ENCODE data around the gene MFNG.
A peak's percentile ranks its signal among the peaks of the same experiment; 100 is the strongest.

DNA sequence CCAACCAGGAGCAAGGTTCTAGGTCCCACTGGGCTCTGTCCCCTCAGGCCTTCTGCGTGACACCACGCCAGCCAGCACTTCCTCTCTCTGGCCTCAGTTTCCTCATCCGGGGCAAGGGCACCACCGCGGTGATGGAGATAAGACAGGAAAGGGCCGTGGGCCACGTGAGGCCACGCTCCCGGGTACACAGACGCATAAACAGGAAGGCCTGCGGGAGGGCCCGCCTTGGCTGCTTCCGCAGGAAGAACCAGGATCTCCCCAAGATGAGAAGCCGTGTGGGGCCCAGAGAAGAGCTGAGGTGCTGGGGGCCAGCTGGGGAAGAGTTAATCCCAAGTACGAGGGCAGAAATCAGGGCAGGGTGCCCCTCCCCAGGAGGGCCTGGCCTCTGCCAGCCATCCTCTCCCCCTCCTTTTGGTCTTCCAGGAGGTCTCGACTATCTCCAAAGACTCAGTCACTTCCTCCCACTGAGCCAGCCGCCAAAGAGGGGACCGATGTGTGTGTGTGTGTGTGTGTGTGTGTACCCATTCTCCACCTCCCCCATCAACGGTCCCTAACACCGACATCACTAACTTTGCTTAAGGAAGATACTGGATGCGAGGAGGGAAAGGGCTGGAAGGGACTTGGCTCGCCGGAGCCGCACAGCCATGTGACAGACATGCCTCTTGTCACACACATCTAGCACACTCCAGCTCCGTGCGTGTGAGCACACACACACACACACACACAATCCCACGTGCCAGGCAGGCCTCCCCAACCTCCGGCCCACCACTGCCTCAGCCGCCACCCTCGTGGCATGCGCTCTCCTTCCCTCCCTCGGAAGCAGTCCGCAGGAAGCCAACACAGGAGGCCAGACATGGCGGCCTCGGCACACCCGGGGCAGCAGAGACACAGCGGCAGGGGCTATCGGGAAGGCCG is 1.4 kb downstream of the MFNG start:
- TF ChIP-seq, protein P1, sequence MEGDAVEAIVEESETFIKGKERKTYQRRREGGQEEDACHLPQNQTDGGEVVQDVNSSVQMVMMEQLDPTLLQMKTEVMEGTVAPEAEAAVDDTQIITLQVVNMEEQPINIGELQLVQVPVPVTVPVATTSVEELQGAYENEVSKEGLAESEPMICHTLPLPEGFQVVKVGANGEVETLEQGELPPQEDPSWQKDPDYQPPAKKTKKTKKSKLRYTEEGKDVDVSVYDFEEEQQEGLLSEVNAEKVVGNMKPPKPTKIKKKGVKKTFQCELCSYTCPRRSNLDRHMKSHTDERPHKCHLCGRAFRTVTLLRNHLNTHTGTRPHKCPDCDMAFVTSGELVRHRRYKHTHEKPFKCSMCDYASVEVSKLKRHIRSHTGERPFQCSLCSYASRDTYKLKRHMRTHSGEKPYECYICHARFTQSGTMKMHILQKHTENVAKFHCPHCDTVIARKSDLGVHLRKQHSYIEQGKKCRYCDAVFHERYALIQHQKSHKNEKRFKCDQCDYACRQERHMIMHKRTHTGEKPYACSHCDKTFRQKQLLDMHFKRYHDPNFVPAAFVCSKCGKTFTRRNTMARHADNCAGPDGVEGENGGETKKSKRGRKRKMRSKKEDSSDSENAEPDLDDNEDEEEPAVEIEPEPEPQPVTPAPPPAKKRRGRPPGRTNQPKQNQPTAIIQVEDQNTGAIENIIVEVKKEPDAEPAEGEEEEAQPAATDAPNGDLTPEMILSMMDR (IDR thresholded peaks at IDR 0.05) = no peak
- TF ChIP-seq POLR2A (IDR thresholded peaks at IDR 0.05) (peak in 3 of 4 donors; percentile 19 to 74 (median 31)), EP300 (IDR thresholded peaks at IDR 0.05) (peak in 2 of 4 donors; percentile 73 to 93)

Data from upper lobe of left lung (tissue), 4 donors.